A549 (cell line): ENCODE measurements around the gene CCDC85C.

Experiments used
- JUNB ChIP-seq: fragments of >200 bp; sonication (Bioruptor Twin); formaldehyde crosslinking; IDR thresholded peaks from 2 replicates; pipeline ENCODE4 v1.6.1; 2016
- KDM1A ChIP-seq: fragments of 200-600 bp; sonication (generic); IDR thresholded peaks from 2 replicates; pipeline ENCODE4 v1.6.1; 2016; ENCODE audit warnings: low read depth, mild to moderate bottlenecking
- MAX ChIP-seq: IDR thresholded peaks from 2 replicates; pipeline ENCODE4 v1.6.1; 2012
- POLR2A ChIP-seq: IDR thresholded peaks from 2 replicates; pipeline ENCODE4 v1.6.1; 2012; ENCODE audit warnings: mild to moderate bottlenecking, low read length
- TF ChIP-seq, protein P1 (sequence below): fragments of >200 bp; sonication (Bioruptor Twin); formaldehyde crosslinking; IDR thresholded peaks from 3 replicates; pipeline ENCODE4 v1.5.1; 2016

- TF ChIP-seq POLR2A (no peak), MAX (no peak), JUNB (no peak), KDM1A (no peak)
- TF ChIP-seq, protein P1, sequence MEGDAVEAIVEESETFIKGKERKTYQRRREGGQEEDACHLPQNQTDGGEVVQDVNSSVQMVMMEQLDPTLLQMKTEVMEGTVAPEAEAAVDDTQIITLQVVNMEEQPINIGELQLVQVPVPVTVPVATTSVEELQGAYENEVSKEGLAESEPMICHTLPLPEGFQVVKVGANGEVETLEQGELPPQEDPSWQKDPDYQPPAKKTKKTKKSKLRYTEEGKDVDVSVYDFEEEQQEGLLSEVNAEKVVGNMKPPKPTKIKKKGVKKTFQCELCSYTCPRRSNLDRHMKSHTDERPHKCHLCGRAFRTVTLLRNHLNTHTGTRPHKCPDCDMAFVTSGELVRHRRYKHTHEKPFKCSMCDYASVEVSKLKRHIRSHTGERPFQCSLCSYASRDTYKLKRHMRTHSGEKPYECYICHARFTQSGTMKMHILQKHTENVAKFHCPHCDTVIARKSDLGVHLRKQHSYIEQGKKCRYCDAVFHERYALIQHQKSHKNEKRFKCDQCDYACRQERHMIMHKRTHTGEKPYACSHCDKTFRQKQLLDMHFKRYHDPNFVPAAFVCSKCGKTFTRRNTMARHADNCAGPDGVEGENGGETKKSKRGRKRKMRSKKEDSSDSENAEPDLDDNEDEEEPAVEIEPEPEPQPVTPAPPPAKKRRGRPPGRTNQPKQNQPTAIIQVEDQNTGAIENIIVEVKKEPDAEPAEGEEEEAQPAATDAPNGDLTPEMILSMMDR: no peak
Observed at GRCh38 chr14:99534333-99534732, 69.7 kb downstream of the CCDC85C start.
